ENCODE data around the gene USH2A. TPM values are rescaled to one million over a fixed set of nuclear protein-coding genes. Genes with fewer than 3 reads are reported as not detected.

The USH2A gene
- total and polyA plus RNA-seq, 11 donors, result 0.03 to 4.7 (median 1.7) TPM

DNA sequence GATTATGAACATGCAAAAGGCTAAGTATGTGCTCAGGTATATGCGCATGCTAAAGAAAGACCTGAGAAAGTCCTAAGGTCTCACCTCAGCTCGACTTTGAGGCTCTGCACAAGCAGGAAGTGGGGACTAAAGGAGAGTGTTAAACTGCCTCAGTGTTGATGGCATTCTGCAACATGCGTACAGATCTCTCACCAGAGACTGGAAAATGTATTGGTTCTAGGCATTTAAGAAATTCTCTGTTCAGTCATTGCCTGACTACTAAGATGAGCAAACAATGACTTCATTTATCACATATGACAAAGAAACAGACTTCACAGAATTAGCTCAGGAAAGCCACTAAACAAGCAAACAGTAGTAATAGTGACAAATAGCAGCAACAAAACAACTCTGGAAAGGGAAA is 90.8 kb downstream of the USH2A start:
- Histone ChIP-seq H3K4me1 (no peaks in the 10 kb centered on the region), H3K4me3 (no peak overlapping the region), H3K9me3 (peaks cover 0 to 14% (median 3%) of the 10 kb centered on the region in 12 donors), H3K27me3 (no peaks in the 10 kb centered on the region), H3K27ac (no peak overlapping the region), H3K36me3 (no peaks in the 10 kb centered on the region)
- 79 to 83% (median 80%) methylated on average over 3 of the region's 3 CpGs for WGBS, 4 donors
- TF ChIP-seq POLR2A (IDR thresholded peaks at IDR 0.05) (no peak), CTCF (IDR thresholded peaks at IDR 0.05) (no peak)
- ATAC-seq (no peak), DNase-seq (no peak)
- intact Hi-C loops (cut with DNase I), result no loop called here

DNA sequence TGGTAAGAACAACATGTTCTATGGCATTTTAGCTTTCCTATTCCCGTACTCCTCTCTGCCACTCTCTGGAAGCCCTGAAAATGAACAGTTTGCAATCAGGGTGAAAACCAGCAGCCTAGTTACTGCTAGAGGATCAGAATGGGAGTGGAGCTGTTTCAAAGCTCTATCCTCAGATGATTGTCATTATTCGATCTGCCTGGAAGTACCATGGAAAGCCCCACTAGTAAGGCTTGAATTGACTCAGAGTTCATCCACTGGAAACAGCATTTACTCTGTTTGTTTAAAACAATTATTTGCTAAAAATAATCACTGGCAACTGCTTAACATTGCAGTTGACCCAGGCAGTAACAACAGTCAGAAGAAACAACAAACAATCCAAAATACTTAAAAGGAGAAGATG is 91.2 kb downstream of the USH2A start:
- Histone ChIP-seq H3K9me3 (peaks cover 0 to 14% (median 3%) of the 10 kb centered on the region in 12 donors), H3K36me3 (no peaks in the 10 kb centered on the region), H3K4me3 (no peak overlapping the region), H3K27me3 (no peaks in the 10 kb centered on the region), H3K27ac (no peak overlapping the region), H3K4me1 (no peaks in the 10 kb centered on the region)
- no peak for ATAC-seq
- DNase-seq, result no peak
- intact Hi-C loops (cut with DNase I), result no loop called here
- 75 to 85% (median 83%) methylated on average over 2 of the region's 2 CpGs for WGBS, 4 donors
- TF ChIP-seq CTCF (IDR thresholded peaks at IDR 0.05), result no peak
- TF ChIP-seq POLR2A (IDR thresholded peaks at IDR 0.05), result no peak

- H3K4me3 ChIP-seq, result no peak overlapping the region
- DNase-seq (no peak), ATAC-seq (no peak)
- intact Hi-C loops (cut with DNase I), result no loop called here
- H3K36me3 ChIP-seq, result no peaks in the 10 kb centered on the region
- no peaks in the 10 kb centered on the region for H3K4me1 ChIP-seq
- no peak for TF ChIP-seq POLR2A (IDR thresholded peaks at IDR 0.05)
- TF ChIP-seq CTCF (IDR thresholded peaks at IDR 0.05), result no peak
- H3K27me3 ChIP-seq, result no peaks in the 10 kb centered on the region
- peaks cover 0 to 14% (median 3%) of the 10 kb centered on the region in 12 donors for H3K9me3 ChIP-seq
- H3K27ac ChIP-seq, result no peak overlapping the region
These were observed 92.0 kb downstream of the USH2A start for GRCh38 chr1:216331211-216331610.

GRCh38 chr1:216330262-216330661 is 93.0 kb downstream of the USH2A start:
- no peak overlapping the region for H3K4me3 ChIP-seq
- H3K9me3 ChIP-seq, result peaks cover 0 to 14% (median 3%) of the 10 kb centered on the region in 12 donors
- DNase-seq (no peak), ATAC-seq (no peak)
- no peak overlapping the region for H3K27ac ChIP-seq
- WGBS, 4 donors, result 63 to 78% (median 74%) methylated on average over 2 of the region's 2 CpGs
- TF ChIP-seq POLR2A (IDR thresholded peaks at IDR 0.05) (no peak), CTCF (IDR thresholded peaks at IDR 0.05) (no peak)
- H3K36me3 ChIP-seq, result no peaks in the 10 kb centered on the region
- no peaks in the 10 kb centered on the region for H3K27me3 ChIP-seq
- intact Hi-C loops (cut with DNase I), result no loop called here
- H3K4me1 ChIP-seq, result no peaks in the 10 kb centered on the region
